Endodermal cell (in vitro differentiated cells): ENCODE measurements around the gene DACH1. TPM values are rescaled to one million over a fixed set of nuclear protein-coding genes. Genes with fewer than 3 reads are reported as not detected.

Experiments
- DNase-seq: peaks from one replicate; pipeline ENCODE4 v3.0.0-alpha.2; 2017
- H3K27ac ChIP-seq: 2 replicates; pipeline ENCODE4 v1.5.1; 2013; ENCODE audit warnings: mild to moderate bottlenecking, low read depth, low read length, moderate library complexity
- H3K27me3 ChIP-seq: 2 replicates; pipeline ENCODE4 v1.6.1; 2013; ENCODE audit warnings: mild to moderate bottlenecking, low read length, moderate library complexity; ENCODE audit not compliant: insufficient read depth, control insufficient read depth, poor library complexity, severe bottlenecking
- H3K36me3 ChIP-seq: 2 replicates; pipeline ENCODE4 v1.7.0; 2013; ENCODE audit warnings: mild to moderate bottlenecking, low read length, moderate library complexity; ENCODE audit not compliant: control insufficient read depth, insufficient read depth
- H3K4me1 ChIP-seq: one replicate; pipeline ENCODE4 v1.7.0; 2013; ENCODE audit warnings: low read length; ENCODE audit not compliant: control insufficient read depth, insufficient read depth
- H3K4me3 ChIP-seq: 2 replicates; pipeline ENCODE4 v1.5.1; 2013; ENCODE audit warnings: mild to moderate bottlenecking, low read length, moderate library complexity
- H3K9ac ChIP-seq: 2 replicates; pipeline ENCODE4 v1.6.1; 2013; ENCODE audit warnings: mild to moderate bottlenecking, low read length, moderate library complexity; ENCODE audit not compliant: poor library complexity, severe bottlenecking; ENCODE audit errors: extremely low read depth
- H3K9me3 ChIP-seq: 2 replicates; pipeline ENCODE4 v1.6.1; 2013; ENCODE audit warnings: mild to moderate bottlenecking, low read length, moderate library complexity; ENCODE audit not compliant: control insufficient read depth
- H3K27ac Mint-ChIP-seq: 2 replicates; pipeline ENCODE4 v1.8.0; 2020; ENCODE audit warnings: mixed read lengths
- H3K27me3 Mint-ChIP-seq: 2 replicates; pipeline ENCODE4 v1.8.0; 2021; ENCODE audit warnings: mild to moderate bottlenecking, mixed read lengths; ENCODE audit not compliant: insufficient read depth
- H3K36me3 Mint-ChIP-seq: 2 replicates; pipeline ENCODE4 v1.8.0; 2020; ENCODE audit warnings: low read depth, mixed read lengths
- H3K4me1 Mint-ChIP-seq: 2 replicates; pipeline ENCODE4 v1.8.0; 2020; ENCODE audit warnings: mixed read lengths
- H3K4me3 Mint-ChIP-seq: 2 replicates; pipeline ENCODE4 v1.8.0; 2020; ENCODE audit warnings: mild to moderate bottlenecking, moderate library complexity, mixed read lengths
- H3K9me3 Mint-ChIP-seq: 2 replicates; pipeline ENCODE4 v1.8.0; 2020; ENCODE audit warnings: mild to moderate bottlenecking, mixed read lengths
- CTCF ChIP-seq: fragments of 200-600 bp; sonication (generic); conservative IDR thresholded peaks from 2 replicates; pipeline ENCODE4 v1.5.0; 2021; ENCODE audit warnings: antibody characterized with exemption, mild to moderate bottlenecking
- WGBS, 2 experiments: methylation state at CpG; one replicate each; pipeline versions ENCODE4 v1.1.5 to v1.1.7; 2013; ENCODE audit warnings: missing lambda C conversion rate in 2 of 2, mixed read lengths in 1 of 2; ENCODE audit not compliant: insufficient coverage in 1 of 2, insufficient read length in 1 of 2; 5-methylcytosine and 5-hydroxymethylcytosine counted together
- total RNA-seq, 2 donors: library from RNA; stranded (reverse); fragmentation: NEBNext Ultra II Directional in 1 of 2; extraction: Animal tissue kit (Norgen Biotek cat#: 25700) in 1 of 2; gene quantifications; 2 replicates in 1 of 2; 3 replicates in 1 of 2; pipeline ENCODE4 v1.2.1, GENCODE V29; 2021

Gene DACH1
- total RNA-seq, 2 donors from 2014 or later: 0.81 to 1.2 TPM

- TF ChIP-seq CTCF: no peak
- Histone ChIP-seq H3K27me3 (no peaks in the 10 kb centered on the region), H3K4me3 (no peak overlapping the region), H3K36me3 (no peaks in the 10 kb centered on the region), H3K9ac (no peak overlapping the region), H3K27ac (no peak overlapping the region), H3K9me3 (no peaks in the 10 kb centered on the region), H3K4me1 (no peaks in the 10 kb centered on the region)
- H3K4me1 Mint-ChIP-seq: peaks cover 8% of the 10 kb centered on the region
- H3K27ac Mint-ChIP-seq: no peak overlapping the region
- 95% methylated on average over 3 of the region's 3 CpGs; no CpG with 5 or more reads in 1 of the 2 experiments for WGBS, 2 experiments
- no peaks in the 10 kb centered on the region for H3K9me3 Mint-ChIP-seq
- no peak for DNase-seq
- H3K36me3 Mint-ChIP-seq: no peaks in the 10 kb centered on the region
- no peak overlapping the region for H3K4me3 Mint-ChIP-seq
- no peaks in the 10 kb centered on the region for H3K27me3 Mint-ChIP-seq
These were observed 286.4 kb downstream of the DACH1 start for GRCh38 chr13:71580614-71581013.

DNA sequence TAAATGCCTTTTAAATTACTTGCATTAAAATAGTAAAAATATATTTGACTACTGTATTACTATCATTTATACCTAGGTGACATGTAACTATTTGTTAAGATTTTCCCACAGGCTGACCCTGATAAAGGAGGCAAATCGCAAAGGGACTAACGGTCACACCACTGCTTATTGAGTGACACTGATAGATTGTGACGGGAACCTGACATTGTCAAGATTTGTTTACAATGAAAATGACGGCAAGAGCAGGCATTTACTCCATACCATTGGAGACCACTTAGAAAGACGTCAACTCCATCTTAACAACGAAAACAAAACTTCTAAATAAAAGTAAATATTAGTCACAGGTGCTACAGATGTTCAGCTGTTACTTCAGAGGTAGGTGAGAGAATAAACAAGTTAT is 289.0 kb downstream of the DACH1 start:
- Mint-ChIP-seq H3K27ac (no peak overlapping the region), H3K36me3 (no peaks in the 10 kb centered on the region), H3K4me1 (peaks cover 8% of the 10 kb centered on the region), H3K4me3 (no peak overlapping the region), H3K9me3 (no peaks in the 10 kb centered on the region), H3K27me3 (no peaks in the 10 kb centered on the region)
- no peak for DNase-seq
- H3K9ac ChIP-seq: no peak overlapping the region
- 95% methylated on average over 4 of the region's 6 CpGs; no CpG with 5 or more reads in 1 of the 2 experiments for WGBS, 2 experiments
- no peaks in the 10 kb centered on the region for H3K4me1 ChIP-seq
- H3K36me3 ChIP-seq: no peaks in the 10 kb centered on the region
- no peaks in the 10 kb centered on the region for H3K9me3 ChIP-seq
- no peaks in the 10 kb centered on the region for H3K27me3 ChIP-seq
- no peak overlapping the region for H3K27ac ChIP-seq
- no peak overlapping the region for H3K4me3 ChIP-seq
- TF ChIP-seq CTCF: no peak

GRCh38 chr13:71577127-71577526 is 289.9 kb downstream of the DACH1 start:
- no peak overlapping the region for H3K9ac ChIP-seq
- H3K9me3 ChIP-seq: no peaks in the 10 kb centered on the region
- Mint-ChIP-seq H3K27ac (no peak overlapping the region), H3K36me3 (no peaks in the 10 kb centered on the region), H3K9me3 (no peaks in the 10 kb centered on the region), H3K27me3 (no peaks in the 10 kb centered on the region), H3K4me3 (no peak overlapping the region), H3K4me1 (peaks cover 8% of the 10 kb centered on the region)
- no peaks in the 10 kb centered on the region for H3K27me3 ChIP-seq
- H3K4me1 ChIP-seq: no peaks in the 10 kb centered on the region
- no peak overlapping the region for H3K4me3 ChIP-seq
- TF ChIP-seq CTCF: no peak
- no peaks in the 10 kb centered on the region for H3K36me3 ChIP-seq
- no peak for DNase-seq
- WGBS, 2 experiments: 68 to 86% methylated on average over 2 of the region's 2 CpGs
- H3K27ac ChIP-seq: no peak overlapping the region
